ENCODE measurements around the gene TMEM184B.

DNA sequence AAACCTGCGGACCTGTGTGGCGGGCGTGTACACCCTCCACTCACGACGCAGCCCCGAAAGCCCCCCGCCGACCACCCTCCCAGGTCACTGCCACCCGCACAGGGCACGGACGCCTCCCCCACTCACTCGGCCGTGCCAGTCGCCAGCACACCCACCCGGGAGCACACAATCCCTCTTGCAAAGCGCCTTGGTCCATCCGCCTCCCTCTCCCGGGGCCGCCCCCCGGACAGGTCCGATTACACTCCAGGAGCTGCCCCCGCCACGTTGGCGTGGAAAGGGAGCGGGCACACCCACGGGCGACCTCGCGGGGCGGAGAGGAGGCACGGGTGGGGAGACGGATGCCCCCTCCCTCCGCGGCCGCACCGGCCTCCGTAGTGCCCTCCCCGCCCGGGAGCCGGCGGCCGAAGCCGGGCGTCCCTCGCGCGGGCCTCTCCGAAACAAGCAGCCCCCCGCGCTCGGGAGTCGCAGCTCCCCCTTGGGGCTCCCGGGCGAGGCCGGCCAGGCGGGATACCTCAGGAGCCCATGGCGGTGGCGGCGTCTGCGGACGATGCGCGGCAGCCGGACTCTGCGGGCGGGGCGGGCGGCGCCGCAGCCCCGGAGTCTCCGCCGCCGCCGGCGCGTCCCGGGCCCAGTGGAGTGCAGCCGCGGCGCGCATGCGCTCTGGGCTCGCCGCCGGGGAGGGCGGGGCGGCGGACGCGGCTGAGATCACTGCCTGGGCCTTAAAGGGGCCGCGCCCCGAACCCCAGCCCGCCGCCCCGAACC lies at the start of gene TMEM184B:
- TF ChIP-seq EZH2phosphoT487 (IDR thresholded peaks at IDR 0.05; ENCODE audit: borderline replicate concordance) (no peak), CTCF (conservative IDR thresholded peaks at IDR 0.05; ENCODE audit: low read length) (no peak)

Measured in Loucy (cell line).